Keratinocyte (primary cell): Measurements from ENCODE around the gene GCKR.

Experiments used
- EZH2 ChIP-seq: IDR thresholded peaks from one replicate; pipeline ENCODE4 v1.6.1; 2012; ENCODE audit warnings: inconsistent platforms, mild to moderate bottlenecking, low read length, moderate library complexity
- TF ChIP-seq, protein P1 (sequence below), 3 experiments: IDR thresholded peaks in 1 of 3; conservative IDR thresholded peaks in 1 of 3; optimal IDR thresholded peaks in 1 of 3; 2 replicates in 2 of 3; 3 replicates in 1 of 3; pipeline versions ENCODE3 to v1.5.1; 2011; ENCODE audit warnings: low read length in 3 of 3, mild to moderate bottlenecking in 3 of 3, moderate library complexity in 2 of 3, control low read depth in 1 of 3, inconsistent platforms in 1 of 3; ENCODE audit not compliant: insufficient read depth in 2 of 3; ENCODE audit errors: extremely low read depth in 1 of 3

DNA sequence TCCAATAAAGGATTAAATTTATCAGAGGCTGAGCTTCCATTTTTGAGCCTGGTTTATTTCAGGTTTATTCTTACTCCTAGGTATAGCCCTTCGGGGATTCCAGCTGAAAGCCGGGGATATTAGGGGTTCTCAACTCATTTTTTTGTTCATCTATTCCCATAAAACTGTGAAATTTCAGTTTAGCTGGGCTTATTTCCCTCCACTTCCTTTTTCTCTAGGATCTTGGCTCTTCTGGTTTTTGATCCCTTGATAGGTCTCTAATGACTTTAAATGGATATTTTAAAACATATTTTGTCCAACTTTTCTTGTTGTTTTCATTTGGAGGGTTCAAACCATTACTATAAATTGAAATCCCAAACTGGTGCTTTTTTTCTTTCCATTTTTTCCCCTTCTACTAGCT is 62.6 kb downstream of the GCKR start:
- TF ChIP-seq, protein P1, sequence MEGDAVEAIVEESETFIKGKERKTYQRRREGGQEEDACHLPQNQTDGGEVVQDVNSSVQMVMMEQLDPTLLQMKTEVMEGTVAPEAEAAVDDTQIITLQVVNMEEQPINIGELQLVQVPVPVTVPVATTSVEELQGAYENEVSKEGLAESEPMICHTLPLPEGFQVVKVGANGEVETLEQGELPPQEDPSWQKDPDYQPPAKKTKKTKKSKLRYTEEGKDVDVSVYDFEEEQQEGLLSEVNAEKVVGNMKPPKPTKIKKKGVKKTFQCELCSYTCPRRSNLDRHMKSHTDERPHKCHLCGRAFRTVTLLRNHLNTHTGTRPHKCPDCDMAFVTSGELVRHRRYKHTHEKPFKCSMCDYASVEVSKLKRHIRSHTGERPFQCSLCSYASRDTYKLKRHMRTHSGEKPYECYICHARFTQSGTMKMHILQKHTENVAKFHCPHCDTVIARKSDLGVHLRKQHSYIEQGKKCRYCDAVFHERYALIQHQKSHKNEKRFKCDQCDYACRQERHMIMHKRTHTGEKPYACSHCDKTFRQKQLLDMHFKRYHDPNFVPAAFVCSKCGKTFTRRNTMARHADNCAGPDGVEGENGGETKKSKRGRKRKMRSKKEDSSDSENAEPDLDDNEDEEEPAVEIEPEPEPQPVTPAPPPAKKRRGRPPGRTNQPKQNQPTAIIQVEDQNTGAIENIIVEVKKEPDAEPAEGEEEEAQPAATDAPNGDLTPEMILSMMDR (optimal IDR thresholded peaks at IDR 0.05 in 1 of 3, IDR thresholded peaks at IDR 0.05 in 1 of 3, conservative IDR thresholded peaks at IDR 0.05 in 1 of 3; ENCODE audit: extremely low read depth in 1 of 3, insufficient read depth in 2 of 3, low read length in 3 of 3) = no peak
- TF ChIP-seq EZH2 = no peak
